Endothelial cell (in vitro differentiated cells): Measurements from ENCODE around the gene TIMM21. TPM values are rescaled to one million over a fixed set of nuclear protein-coding genes. Genes with fewer than 3 reads are reported as not detected.

Source experiments
- DNase-seq: peaks from one replicate; pipeline ENCODE4 v3.0.0; 2021; ENCODE audit warnings: low spot score
- H3K27ac Mint-ChIP-seq: one replicate; pipeline ENCODE4 v1.8.0; 2021; ENCODE audit warnings: mixed read lengths, inconsistent platforms; ENCODE audit not compliant: unreplicated experiment
- H3K27me3 Mint-ChIP-seq: one replicate; pipeline ENCODE4 v1.8.0; 2021; ENCODE audit warnings: mild to moderate bottlenecking, moderate library complexity, mixed read lengths, inconsistent platforms; ENCODE audit not compliant: unreplicated experiment
- H3K36me3 Mint-ChIP-seq: one replicate; pipeline ENCODE4 v1.8.0; 2021; ENCODE audit warnings: mild to moderate bottlenecking, low read depth, mixed read lengths, inconsistent platforms; ENCODE audit not compliant: unreplicated experiment
- H3K4me1 Mint-ChIP-seq: one replicate; pipeline ENCODE4 v1.8.0; 2021; ENCODE audit warnings: mild to moderate bottlenecking, mixed read lengths, inconsistent platforms; ENCODE audit not compliant: unreplicated experiment
- H3K4me3 Mint-ChIP-seq: one replicate; pipeline ENCODE4 v1.8.0; 2021; ENCODE audit warnings: mild to moderate bottlenecking, mixed read lengths, inconsistent platforms; ENCODE audit not compliant: unreplicated experiment
- H3K9me3 Mint-ChIP-seq: one replicate; pipeline ENCODE4 v1.8.0; 2021; ENCODE audit warnings: mixed read lengths, inconsistent platforms; ENCODE audit not compliant: unreplicated experiment
- total RNA-seq: library from RNA; stranded (reverse); fragmentation: NEBNext Ultra II Directional; extraction: Animal tissue kit (Norgen Biotek cat#: 25700); gene quantifications from one replicate; pipeline ENCODE4 v1.2.1, GENCODE V29; 2021; ENCODE audit not compliant: unreplicated experiment
- TF ChIP-seq, protein P1 (sequence below): fragments of 200-600 bp; sonication (generic); IDR thresholded peaks from one replicate; pipeline ENCODE4 v1.5.0; 2021; ENCODE audit warnings: antibody characterized with exemption; ENCODE audit not compliant: unreplicated experiment

TIMM21 gene
- total RNA-seq, 1 donor from 2014 or later = 22.2 TPM

DNA sequence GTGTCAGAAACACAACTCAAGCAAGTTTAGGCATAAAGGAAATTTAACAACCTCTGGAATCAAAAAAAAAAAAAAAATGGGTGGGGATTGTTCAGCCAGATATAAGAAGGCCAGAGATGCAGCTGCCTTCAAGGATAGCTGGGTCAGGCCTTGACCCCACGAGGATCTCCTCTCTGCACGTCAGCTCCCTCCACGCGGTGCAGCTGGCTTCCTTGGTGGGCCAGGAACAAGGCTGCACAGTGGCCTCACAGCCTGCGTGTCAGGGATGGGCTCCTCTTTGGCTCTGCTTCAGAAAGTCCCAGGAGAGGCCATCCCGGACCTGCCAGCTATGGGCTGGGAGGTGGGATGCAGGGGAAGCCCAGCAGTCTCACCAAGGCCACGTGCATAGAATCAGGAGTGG lies 55.5 kb downstream of the TIMM21 start:
- no peak for DNase-seq
- Mint-ChIP-seq H3K27me3 (peaks cover 8% of the 10 kb centered on the region), H3K4me3 (no peak overlapping the region), H3K36me3 (no peaks in the 10 kb centered on the region), H3K4me1 (no peaks in the 10 kb centered on the region), H3K27ac (no peak overlapping the region), H3K9me3 (no peaks in the 10 kb centered on the region)
- TF ChIP-seq, protein P1, sequence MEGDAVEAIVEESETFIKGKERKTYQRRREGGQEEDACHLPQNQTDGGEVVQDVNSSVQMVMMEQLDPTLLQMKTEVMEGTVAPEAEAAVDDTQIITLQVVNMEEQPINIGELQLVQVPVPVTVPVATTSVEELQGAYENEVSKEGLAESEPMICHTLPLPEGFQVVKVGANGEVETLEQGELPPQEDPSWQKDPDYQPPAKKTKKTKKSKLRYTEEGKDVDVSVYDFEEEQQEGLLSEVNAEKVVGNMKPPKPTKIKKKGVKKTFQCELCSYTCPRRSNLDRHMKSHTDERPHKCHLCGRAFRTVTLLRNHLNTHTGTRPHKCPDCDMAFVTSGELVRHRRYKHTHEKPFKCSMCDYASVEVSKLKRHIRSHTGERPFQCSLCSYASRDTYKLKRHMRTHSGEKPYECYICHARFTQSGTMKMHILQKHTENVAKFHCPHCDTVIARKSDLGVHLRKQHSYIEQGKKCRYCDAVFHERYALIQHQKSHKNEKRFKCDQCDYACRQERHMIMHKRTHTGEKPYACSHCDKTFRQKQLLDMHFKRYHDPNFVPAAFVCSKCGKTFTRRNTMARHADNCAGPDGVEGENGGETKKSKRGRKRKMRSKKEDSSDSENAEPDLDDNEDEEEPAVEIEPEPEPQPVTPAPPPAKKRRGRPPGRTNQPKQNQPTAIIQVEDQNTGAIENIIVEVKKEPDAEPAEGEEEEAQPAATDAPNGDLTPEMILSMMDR = no peak

DNA sequence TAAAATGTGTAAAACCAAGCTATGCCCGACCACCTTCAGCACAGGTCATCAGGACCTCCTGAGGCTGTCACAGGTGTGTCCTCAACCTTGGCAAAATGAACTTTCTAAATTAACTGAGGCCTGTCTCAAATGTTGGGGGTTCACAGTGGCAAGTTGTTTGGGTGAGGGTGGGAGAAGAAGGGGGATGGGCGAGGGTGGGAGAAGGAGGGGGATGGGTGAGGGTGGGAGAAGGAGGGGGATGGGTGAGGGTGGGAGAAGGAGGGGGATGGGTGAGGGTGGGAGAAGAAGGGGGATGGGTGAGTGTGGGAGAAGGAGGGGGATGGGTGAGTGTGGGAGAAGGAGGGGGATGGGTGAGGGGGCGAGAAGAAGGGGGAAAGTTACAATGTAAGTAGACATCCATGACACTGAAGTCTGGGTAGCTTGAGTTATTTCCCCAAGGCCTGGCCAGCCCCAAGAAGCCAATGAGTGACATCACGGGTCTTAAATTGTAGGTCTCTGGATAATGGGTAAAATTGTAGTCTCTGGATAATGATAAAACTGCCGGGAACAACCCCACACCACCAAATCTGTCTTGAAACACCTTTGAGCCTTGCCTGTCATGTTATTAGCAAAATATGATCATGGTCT lies 56.3 kb downstream of the TIMM21 start:
- H3K9me3 Mint-ChIP-seq = no peaks in the 10 kb centered on the region
- no peak overlapping the region for H3K4me3 Mint-ChIP-seq
- H3K27ac Mint-ChIP-seq = no peak overlapping the region

More for the DNA sequence above, 56.3 kb downstream of the TIMM21 start:
- Mint-ChIP-seq H3K4me1 (peaks cover 2% of the 10 kb centered on the region), H3K36me3 (no peaks in the 10 kb centered on the region), H3K27me3 (peaks cover 10% of the 10 kb centered on the region)
- TF ChIP-seq, protein P1 = no peak
- no peak for DNase-seq

Other genes with a start within 250 kb of the TIMM21 start
- 5.4 TPM for gene FBXO15, start 689 bp upstream of the TIMM21 start, total RNA-seq
- gene CYB5A, start 143.4 kb downstream of the TIMM21 start, total RNA-seq = 119 TPM
- not detected for gene C18orf63, start 167.3 kb downstream of the TIMM21 start, total RNA-seq